ENCODE data around the gene BICDL1. TPM values are rescaled to one million over a fixed set of nuclear protein-coding genes. Genes with fewer than 3 reads are reported as not detected.

Gene BICDL1
- total and polyA plus RNA-seq, 10 of the 15 experiments (the other 5 are each of a cell fraction or from before 2014, with no cell fraction given): 0.72 to 12.3 (median 4.2) TPM

DNA sequence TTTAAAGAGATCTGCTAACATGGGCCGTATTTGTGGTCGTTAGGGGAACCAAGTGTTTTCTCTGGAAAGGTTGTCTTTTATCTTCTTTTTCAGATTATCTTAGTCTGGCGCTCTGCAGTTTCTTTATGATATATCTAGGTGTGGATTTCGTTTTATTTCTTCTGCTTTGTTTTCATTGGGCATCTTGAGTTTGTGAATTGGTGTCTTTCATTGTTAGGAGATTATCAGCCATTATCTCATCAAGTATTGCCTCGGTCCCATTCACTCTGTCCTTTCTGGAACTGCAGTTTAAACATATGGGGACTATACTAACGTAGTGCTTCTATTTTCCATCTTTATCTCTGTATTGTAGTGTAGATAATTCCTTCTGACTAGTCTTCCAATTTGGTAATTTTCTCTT lies 60.4 kb downstream of the BICDL1 start:
- no peak for ATAC-seq

More for the DNA sequence above, 60.4 kb downstream of the BICDL1 start:
- Histone ChIP-seq H3K4me2 (ENCODE audit: control insufficient read depth, insufficient read depth) (no peak overlapping the region), H3K4me3 (no peak overlapping the region), H3K36me3 (ENCODE audit: control insufficient read depth in 2 of 2, insufficient read depth in 2 of 2, low read length in 1 of 2) (no peaks in the 10 kb centered on the region), H3K27me3 (replicated peaks in 1 of 2; ENCODE audit: control insufficient read depth in 2 of 2, insufficient read depth in 2 of 2, low read length in 1 of 2) (no peaks in the 10 kb centered on the region), H3K9me3 (replicated peaks; ENCODE audit: control insufficient read depth, insufficient read depth, low read length) (no peaks in the 10 kb centered on the region), H3K27ac (ENCODE audit: control insufficient read depth, insufficient read depth) (no peak overlapping the region), H3K9ac (ENCODE audit: control insufficient read depth, insufficient read depth, low read length) (no peak overlapping the region), H4K20me1 (ENCODE audit: control insufficient read depth, insufficient read depth) (no peaks in the 10 kb centered on the region), H3K4me1 (ENCODE audit: control insufficient read depth, insufficient read depth, low read length) (no peaks in the 10 kb centered on the region), H2AFZ (ENCODE audit: control insufficient read depth, low read depth, low read length) (no peak overlapping the region), H3K79me2 (ENCODE audit: control insufficient read depth, insufficient read depth, low read length) (no peaks in the 10 kb centered on the region)
- POLR2A ChIA-PET: interaction anchor here (0.5 kb wide), 1 partner anchor 139 kb away, joined by 4 read pairs; no protein-coding TSS in a partner anchor
- in situ Hi-C loops (cut with MboI) (no loop called here), intact Hi-C loops (cut with micrococcal nuclease; ENCODE audit: unreplicated experiment) (no loop called here)
- SMC1A ChIA-PET (ENCODE audit: uncharacterized antibody, unreplicated experiment): interaction anchor here (0.8 to 1.1 kb wide), 2 partner anchors 13 to 65 kb away, joined by 3 to 4 read pairs; no protein-coding TSS in a partner anchor
- CTCF ChIA-PET: no interaction called here
- no TSS peak for BruUV-seq (replicated peaks)
- TF ChIP-seq, protein P1, sequence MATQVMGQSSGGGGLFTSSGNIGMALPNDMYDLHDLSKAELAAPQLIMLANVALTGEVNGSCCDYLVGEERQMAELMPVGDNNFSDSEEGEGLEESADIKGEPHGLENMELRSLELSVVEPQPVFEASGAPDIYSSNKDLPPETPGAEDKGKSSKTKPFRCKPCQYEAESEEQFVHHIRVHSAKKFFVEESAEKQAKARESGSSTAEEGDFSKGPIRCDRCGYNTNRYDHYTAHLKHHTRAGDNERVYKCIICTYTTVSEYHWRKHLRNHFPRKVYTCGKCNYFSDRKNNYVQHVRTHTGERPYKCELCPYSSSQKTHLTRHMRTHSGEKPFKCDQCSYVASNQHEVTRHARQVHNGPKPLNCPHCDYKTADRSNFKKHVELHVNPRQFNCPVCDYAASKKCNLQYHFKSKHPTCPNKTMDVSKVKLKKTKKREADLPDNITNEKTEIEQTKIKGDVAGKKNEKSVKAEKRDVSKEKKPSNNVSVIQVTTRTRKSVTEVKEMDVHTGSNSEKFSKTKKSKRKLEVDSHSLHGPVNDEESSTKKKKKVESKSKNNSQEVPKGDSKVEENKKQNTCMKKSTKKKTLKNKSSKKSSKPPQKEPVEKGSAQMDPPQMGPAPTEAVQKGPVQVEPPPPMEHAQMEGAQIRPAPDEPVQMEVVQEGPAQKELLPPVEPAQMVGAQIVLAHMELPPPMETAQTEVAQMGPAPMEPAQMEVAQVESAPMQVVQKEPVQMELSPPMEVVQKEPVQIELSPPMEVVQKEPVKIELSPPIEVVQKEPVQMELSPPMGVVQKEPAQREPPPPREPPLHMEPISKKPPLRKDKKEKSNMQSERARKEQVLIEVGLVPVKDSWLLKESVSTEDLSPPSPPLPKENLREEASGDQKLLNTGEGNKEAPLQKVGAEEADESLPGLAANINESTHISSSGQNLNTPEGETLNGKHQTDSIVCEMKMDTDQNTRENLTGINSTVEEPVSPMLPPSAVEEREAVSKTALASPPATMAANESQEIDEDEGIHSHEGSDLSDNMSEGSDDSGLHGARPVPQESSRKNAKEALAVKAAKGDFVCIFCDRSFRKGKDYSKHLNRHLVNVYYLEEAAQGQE (IDR thresholded peaks at IDR 0.05; ENCODE audit: low read depth, low read length): no peak
- TF ChIP-seq MEF2A (IDR thresholded peaks at IDR 0.05; ENCODE audit: insufficient read depth, low read depth, low read length) (no peak), ZNF207 (IDR thresholded peaks at IDR 0.05; ENCODE audit: borderline replicate concordance) (no peak), ZNF274 (IDR thresholded peaks at IDR 0.05; ENCODE audit: insufficient read depth, insufficient read length) (no peak), EP300 (IDR thresholded peaks at IDR 0.05; ENCODE audit: borderline replicate concordance in 1 of 2, control insufficient read depth in 1 of 2, low read depth in 2 of 2, low read length in 2 of 2) (no peak), SREBF1 (IDR thresholded peaks at IDR 0.05; ENCODE audit: low read length) (no peak), BCL11A (IDR thresholded peaks at IDR 0.05; ENCODE audit: low read depth, low read length) (no peak), RBBP5 (conservative IDR thresholded peaks at IDR 0.05) (no peak), HCFC1 (IDR thresholded peaks at IDR 0.05; ENCODE audit: low read length) (no peak), ZNF217 (IDR thresholded peaks at IDR 0.05) (no peak)
- TF ChIP-seq, protein P2, sequence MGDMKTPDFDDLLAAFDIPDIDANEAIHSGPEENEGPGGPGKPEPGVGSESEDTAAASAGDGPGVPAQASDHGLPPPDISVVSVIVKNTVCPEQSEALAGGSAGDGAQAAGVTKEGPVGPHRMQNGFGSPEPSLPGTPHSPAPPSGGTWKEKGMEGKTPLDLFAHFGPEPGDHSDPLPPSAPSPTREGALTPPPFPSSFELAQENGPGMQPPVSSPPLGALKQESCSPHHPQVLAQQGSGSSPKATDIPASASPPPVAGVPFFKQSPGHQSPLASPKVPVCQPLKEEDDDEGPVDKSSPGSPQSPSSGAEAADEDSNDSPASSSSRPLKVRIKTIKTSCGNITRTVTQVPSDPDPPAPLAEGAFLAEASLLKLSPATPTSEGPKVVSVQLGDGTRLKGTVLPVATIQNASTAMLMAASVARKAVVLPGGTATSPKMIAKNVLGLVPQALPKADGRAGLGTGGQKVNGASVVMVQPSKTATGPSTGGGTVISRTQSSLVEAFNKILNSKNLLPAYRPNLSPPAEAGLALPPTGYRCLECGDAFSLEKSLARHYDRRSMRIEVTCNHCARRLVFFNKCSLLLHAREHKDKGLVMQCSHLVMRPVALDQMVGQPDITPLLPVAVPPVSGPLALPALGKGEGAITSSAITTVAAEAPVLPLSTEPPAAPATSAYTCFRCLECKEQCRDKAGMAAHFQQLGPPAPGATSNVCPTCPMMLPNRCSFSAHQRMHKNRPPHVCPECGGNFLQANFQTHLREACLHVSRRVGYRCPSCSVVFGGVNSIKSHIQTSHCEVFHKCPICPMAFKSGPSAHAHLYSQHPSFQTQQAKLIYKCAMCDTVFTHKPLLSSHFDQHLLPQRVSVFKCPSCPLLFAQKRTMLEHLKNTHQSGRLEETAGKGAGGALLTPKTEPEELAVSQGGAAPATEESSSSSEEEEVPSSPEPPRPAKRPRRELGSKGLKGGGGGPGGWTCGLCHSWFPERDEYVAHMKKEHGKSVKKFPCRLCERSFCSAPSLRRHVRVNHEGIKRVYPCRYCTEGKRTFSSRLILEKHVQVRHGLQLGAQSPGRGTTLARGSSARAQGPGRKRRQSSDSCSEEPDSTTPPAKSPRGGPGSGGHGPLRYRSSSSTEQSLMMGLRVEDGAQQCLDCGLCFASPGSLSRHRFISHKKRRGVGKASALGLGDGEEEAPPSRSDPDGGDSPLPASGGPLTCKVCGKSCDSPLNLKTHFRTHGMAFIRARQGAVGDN (IDR thresholded peaks at IDR 0.05): no peak
- RAD21 ChIA-PET (ENCODE audit: unreplicated experiment): no interaction called here
- FAIRE-seq (no peak), DNase-seq (ENCODE audit: low read depth, low spot score) (no peak)
- 34% methylated on average over 6 of the region's 6 CpGs for WGBS (ENCODE audit: insufficient coverage, insufficient replicate concordance, low lambda C conversion rate, missing lambda C conversion rate)
